HepG2 (cell line): ENCODE measurements around the gene NLRX1. TPM values are rescaled to one million over a fixed set of nuclear protein-coding genes. Genes with fewer than 3 reads are reported as not detected.
A peak's percentile ranks its signal among the peaks of the same experiment; 100 is the strongest.

Experiments used
- ATAC-seq: fragments of 200-7000 bp; cut with Tn5 transposase; 3 replicates; pipeline ENCODE4 v1.9.1; 2020; ENCODE audit warnings: mild to moderate bottlenecking, moderate library complexity
- BruUV-seq: library from RNA; stranded (reverse); fragments of 400-500 nt; replicated peaks from 2 replicates; lab custom pipeline; 2021; lab: Mats Ljungman, UMichigan
- CTCF ChIA-PET: fragments of 300-600 bp; formaldehyde crosslinking; extraction: SDS; loops from one replicate; lab custom pipeline; 2021; ENCODE audit warnings: low total read pairs, inconsistent platforms, low intra/inter-chr PET ratio; lab: Yijun Ruan, JAX
- POLR2A ChIA-PET: fragments of 350-600 bp; sonication (Branson Sonifier 250); formaldehyde crosslinking; loops from one replicate; lab custom pipeline; 2020; ENCODE audit warnings: antibody characterized with exemption, inconsistent platforms; lab: Yijun Ruan, JAX
- DNase-seq: peaks from one replicate; pipeline ENCODE4 v3.0.0-alpha.2; 2015; ENCODE audit warnings: low spot score
- FAIRE-seq: peaks from 3 replicates; lab custom pipeline; 2011; peaks lifted over from hg19 to GRCh38; lab: Jason Lieb, UNC
- H2AFZ ChIP-seq: one replicate; pipeline ENCODE4 v1.6.1; 2011; ENCODE audit warnings: low read length, inconsistent platforms
- H3K27ac ChIP-seq: fragments of 300-600 bp; 3 replicates; pipeline ENCODE4 v1.8.0; 2011; ENCODE audit warnings: mixed run types, mild to moderate bottlenecking, mixed read lengths, low read length, inconsistent platforms; ENCODE audit not compliant: insufficient read depth; ENCODE audit errors: extremely low read length
- H3K27me3 ChIP-seq, 2 experiments: fragments of 200-600 bp in 1 of 2; 2 replicates in 1 of 2; 3 replicates in 1 of 2; pipeline versions ENCODE4 v1.6.0 to v1.8.0; 2011; ENCODE audit warnings: low read length in 2 of 2, mild to moderate bottlenecking in 2 of 2, moderate library complexity in 2 of 2, inconsistent platforms in 1 of 2; ENCODE audit not compliant: insufficient read depth in 2 of 2, control insufficient read depth in 1 of 2
- H3K36me3 ChIP-seq, 2 experiments: fragments of 200-600 bp in 1 of 2; replicated peaks in 1 of 2; 2 replicates in 1 of 2; 3 replicates in 1 of 2; pipeline versions ENCODE4 v1.5.1 to v1.8.0; 2011; ENCODE audit warnings: low read length in 2 of 2, inconsistent platforms in 1 of 2; ENCODE audit not compliant: insufficient read depth in 2 of 2, control insufficient read depth in 1 of 2
- H3K4me1 ChIP-seq: 2 replicates; pipeline ENCODE4 v1.5.1; 2012; ENCODE audit warnings: low read length, inconsistent platforms; ENCODE audit not compliant: insufficient read depth
- H3K4me2 ChIP-seq: 2 replicates; pipeline ENCODE4 v1.6.0; 2011; ENCODE audit warnings: low read depth, low read length, inconsistent platforms
- H3K4me3 ChIP-seq, 3 experiments: fragments of 200-600 bp in 1 of 3; sonication (generic), shearing (Covaris generic) in 1 of 3; replicated peaks in 1 of 3; 2 replicates each; pipeline ENCODE4 v1.5.1; 2011 to 2016; ENCODE audit warnings: low read length in 3 of 3, inconsistent platforms in 2 of 3, low read depth in 2 of 3, mild to moderate bottlenecking in 2 of 3, control low read depth in 1 of 3, mixed read lengths in 1 of 3; ENCODE audit not compliant: insufficient read depth in 1 of 3
- H3K79me2 ChIP-seq: one replicate; pipeline ENCODE4 v1.6.1; 2011; ENCODE audit warnings: low read length, inconsistent platforms; ENCODE audit not compliant: insufficient read depth
- H3K9ac ChIP-seq: 2 replicates; pipeline ENCODE4 v1.6.0; 2011; ENCODE audit warnings: mild to moderate bottlenecking, low read depth, low read length, inconsistent platforms; ENCODE audit not compliant: insufficient read depth
- H3K9me3 ChIP-seq: 2 replicates; pipeline ENCODE4 v1.5.1; 2012; ENCODE audit warnings: mild to moderate bottlenecking, low read length
- H4K20me1 ChIP-seq: 2 replicates; pipeline ENCODE4 v1.6.0; 2011; ENCODE audit warnings: inconsistent platforms, mild to moderate bottlenecking, low read length, moderate library complexity; ENCODE audit not compliant: insufficient read depth
- ARID4A ChIP-seq: sonication (generic); formaldehyde crosslinking; IDR thresholded peaks from 2 replicates; pipeline ENCODE4 v1.5.0; 2020; ENCODE audit warnings: mild to moderate bottlenecking, missing genetic modification reagents, borderline replicate concordance
- DMTF1 ChIP-seq: sonication (generic); formaldehyde crosslinking; IDR thresholded peaks from 2 replicates; pipeline ENCODE4 v1.4.0; 2020; ENCODE audit warnings: mild to moderate bottlenecking, missing genetic modification reagents
- GMEB2 ChIP-seq: IDR thresholded peaks from 2 replicates; pipeline ENCODE4 v1.6.1; 2016; ENCODE audit warnings: missing biosample characterization, missing genetic modification reagents, low read depth
- RELA ChIP-seq: sonication (generic); formaldehyde crosslinking; IDR thresholded peaks from 2 replicates; pipeline ENCODE4 v1.4.0; 2020; ENCODE audit warnings: missing genetic modification reagents
- SMARCE1 ChIP-seq: fragments of 450-650 bp; IDR thresholded peaks from 2 replicates; pipeline ENCODE4 v1.6.1; 2017; ENCODE audit warnings: borderline replicate concordance
- TSC22D2 ChIP-seq: sonication (generic); formaldehyde crosslinking; IDR thresholded peaks from 2 replicates; pipeline ENCODE4 v1.5.1; 2020; ENCODE audit warnings: missing genetic modification reagents, mild to moderate bottlenecking, borderline replicate concordance
- ZMYM3 ChIP-seq: sonication (generic); formaldehyde crosslinking; IDR thresholded peaks from 2 replicates; pipeline ENCODE4 v1.5.1; 2020; ENCODE audit warnings: mild to moderate bottlenecking, missing genetic modification reagents
- ZNF546 ChIP-seq: sonication (generic); formaldehyde crosslinking; conservative IDR thresholded peaks from 2 replicates; pipeline ENCODE4 v1.8.1; 2023; ENCODE audit warnings: mild to moderate bottlenecking, missing genetic modification reagents
- WGBS: methylation state at CpG from one replicate; pipeline ENCODE4 v1.1.6; 2017; ENCODE audit warnings: low lambda C conversion rate; 5-methylcytosine and 5-hydroxymethylcytosine counted together
- in situ Hi-C: cut with HindIII; loops from 2 replicates; pipeline ENCODE4 v1.10.0; 2017; ENCODE audit warnings: low pct_unique_long_range_greater_than_20kb; ENCODE audit not compliant: extremely low pct_ligation_motif_present
- intact Hi-C: fragments of 100-400 bp; cut with micrococcal nuclease; formaldehyde crosslinking; loops from one replicate; pipeline ENCODE4 v1.10.0; 2022; ENCODE audit not compliant: unreplicated experiment
- polyA plus RNA-seq, 8 experiments: library from polyadenylated mRNA; depleted of rRNA in 3 of 8; stranded (reverse) in 7 of 8; unstranded in 1 of 8; fragments of >200 nt; fragmentation: Illumina TruSeq in 4 of 8; extraction: Trizol in 4 of 8; gene quantifications; 2 replicates each; pipeline versions ENCODE4 v1.2.1 to v1.2.3, GENCODE V29; 2011 to 2016; ENCODE audit warnings: low read depth in 4 of 8, missing spikeins in 1 of 8, mixed read lengths in 1 of 8; ENCODE audit not compliant: insufficient read depth in 1 of 8
- total RNA-seq, 5 experiments: library from RNA; depleted of rRNA; stranded (reverse); fragments of >200 nt; fragmentation: Illumina TruSeq; extraction: Trizol; gene quantifications; 2 replicates each; pipeline ENCODE4 v1.2.3, GENCODE V29; 2016; ENCODE audit warnings: low read depth in 1 of 5
- TF ChIP-seq, protein P1 (sequence below): sonication (generic); formaldehyde crosslinking; IDR thresholded peaks from 2 replicates; pipeline ENCODE4 v1.9.0; 2022; ENCODE audit warnings: low read depth, missing genetic modification reagents

The NLRX1 gene
- total and polyA plus RNA-seq, 2 of the 13 experiments (the other 11 are each of a cell fraction or from before 2014, with no cell fraction given), result 8.7 to 11.0 TPM

- peak; percentile 80; the same call in 1 of the 2 replicates for TF ChIP-seq ARID4A (CRISPR knock-in tag)
- TF ChIP-seq, all 625 proteins: peak for 13
Measured at GRCh38 chr11:119206511-119207414, 38.2 kb downstream of the NLRX1 start (continued).

DNA sequence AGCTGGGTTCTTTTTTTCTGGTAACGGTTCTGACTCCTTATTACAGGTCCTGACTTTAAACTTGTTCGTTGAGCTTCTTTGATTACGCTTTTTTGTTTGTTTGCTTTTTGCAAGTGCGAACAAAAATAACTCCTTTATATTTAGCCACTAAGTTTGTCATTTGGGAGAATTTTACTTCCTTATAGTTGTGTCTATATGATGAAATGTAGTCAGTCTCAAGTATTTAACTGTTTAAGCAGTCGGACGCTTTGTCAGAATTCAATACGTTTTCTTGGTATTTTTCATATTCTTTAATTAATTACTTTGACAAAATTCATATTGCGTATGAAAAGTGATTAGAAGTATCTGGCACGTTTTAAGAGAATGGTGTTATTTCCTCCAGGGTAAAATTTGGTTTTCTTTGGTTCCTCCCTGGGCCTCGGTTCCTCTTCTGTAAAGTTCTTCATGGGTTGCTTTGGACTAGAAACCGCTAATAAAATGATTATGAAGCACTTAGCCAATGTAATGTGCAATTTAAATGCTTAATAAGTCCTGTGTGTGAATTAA lies 39.0 kb downstream of the NLRX1 start:
- in situ Hi-C loops (no loop called here), intact Hi-C loops (loop anchor here (2.0 to 10.0 kb wide), 2 partner anchors 117 to 265 kb away; no protein-coding TSS in a partner anchor)
- peak overlapping the region; percentile 67 for H3K9ac ChIP-seq
- ATAC-seq (no peak), DNase-seq (no peak), FAIRE-seq (no peak)
- POLR2A ChIA-PET, result interaction anchor here (1.3 kb wide), 1 partner anchor 169 kb away, joined by 4 read pairs; no protein-coding TSS in a partner anchor
- H2AFZ ChIP-seq, result no peak overlapping the region
- H3K9me3 ChIP-seq, result no peaks in the 10 kb centered on the region
- no peaks in the 10 kb centered on the region; a peak in 1 of 5 replicates for H3K27me3 ChIP-seq
- peak overlapping the region; percentile 94 for H3K4me2 ChIP-seq
- H3K4me1 ChIP-seq, result peaks cover 32% of the 10 kb centered on the region
- H3K36me3 ChIP-seq, result no peaks in the 10 kb centered on the region
- CTCF ChIA-PET, result no interaction called here
- H3K27ac ChIP-seq, result no peak overlapping the region
- H4K20me1 ChIP-seq, result no peaks in the 10 kb centered on the region
- H3K79me2 ChIP-seq, result peaks cover 32% of the 10 kb centered on the region
- whole genome bisulfite sequencing, result 67% methylated on average over 11 of the region's 11 CpGs
- H3K4me3 ChIP-seq, result peak overlapping the region; percentile 45 to 99 (median 96); a peak in 5 of 6 replicates
- no TSS peak for BruUV-seq
- TF ChIP-seq, protein P1, sequence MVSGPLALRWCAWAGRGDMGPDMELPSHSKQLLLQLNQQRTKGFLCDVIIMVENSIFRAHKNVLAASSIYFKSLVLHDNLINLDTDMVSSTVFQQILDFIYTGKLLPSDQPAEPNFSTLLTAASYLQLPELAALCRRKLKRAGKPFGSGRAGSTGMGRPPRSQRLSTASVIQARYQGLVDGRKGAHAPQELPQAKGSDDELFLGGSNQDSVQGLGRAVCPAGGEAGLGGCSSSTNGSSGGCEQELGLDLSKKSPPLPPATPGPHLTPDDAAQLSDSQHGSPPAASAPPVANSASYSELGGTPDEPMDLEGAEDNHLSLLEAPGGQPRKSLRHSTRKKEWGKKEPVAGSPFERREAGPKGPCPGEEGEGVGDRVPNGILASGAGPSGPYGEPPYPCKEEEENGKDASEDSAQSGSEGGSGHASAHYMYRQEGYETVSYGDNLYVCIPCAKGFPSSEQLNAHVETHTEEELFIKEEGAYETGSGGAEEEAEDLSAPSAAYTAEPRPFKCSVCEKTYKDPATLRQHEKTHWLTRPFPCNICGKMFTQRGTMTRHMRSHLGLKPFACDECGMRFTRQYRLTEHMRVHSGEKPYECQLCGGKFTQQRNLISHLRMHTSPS, result no peak
- TF ChIP-seq TSC22D2 (CRISPR knock-in tag) (no peak), ZMYM3 (CRISPR knock-in tag) (no peak), GMEB2 (CRISPR knock-in tag) (no peak), SMARCE1 (no peak), ZNF546 (CRISPR knock-in tag) (no peak), DMTF1 (CRISPR knock-in tag) (no peak), RELA (CRISPR knock-in tag) (no peak)
